HG03025 (cell line): ENCODE data around the gene ST3GAL5.
"Not testable (repeated sequence)": the region's sequence is repeated elsewhere in the genome, so short reads cannot be mapped to it uniquely, and the experiment has no call there.

ENCODE experiments used
- ATAC-seq: cut with Tn5 transposase; IDR thresholded peaks from one replicate; pipeline ENCODE4 v1.9.1; 2021; ENCODE audit warnings: mild to moderate bottlenecking, moderate library complexity; ENCODE audit not compliant: unreplicated experiment, low FRiP score

ST3GAL5 gene

DNA sequence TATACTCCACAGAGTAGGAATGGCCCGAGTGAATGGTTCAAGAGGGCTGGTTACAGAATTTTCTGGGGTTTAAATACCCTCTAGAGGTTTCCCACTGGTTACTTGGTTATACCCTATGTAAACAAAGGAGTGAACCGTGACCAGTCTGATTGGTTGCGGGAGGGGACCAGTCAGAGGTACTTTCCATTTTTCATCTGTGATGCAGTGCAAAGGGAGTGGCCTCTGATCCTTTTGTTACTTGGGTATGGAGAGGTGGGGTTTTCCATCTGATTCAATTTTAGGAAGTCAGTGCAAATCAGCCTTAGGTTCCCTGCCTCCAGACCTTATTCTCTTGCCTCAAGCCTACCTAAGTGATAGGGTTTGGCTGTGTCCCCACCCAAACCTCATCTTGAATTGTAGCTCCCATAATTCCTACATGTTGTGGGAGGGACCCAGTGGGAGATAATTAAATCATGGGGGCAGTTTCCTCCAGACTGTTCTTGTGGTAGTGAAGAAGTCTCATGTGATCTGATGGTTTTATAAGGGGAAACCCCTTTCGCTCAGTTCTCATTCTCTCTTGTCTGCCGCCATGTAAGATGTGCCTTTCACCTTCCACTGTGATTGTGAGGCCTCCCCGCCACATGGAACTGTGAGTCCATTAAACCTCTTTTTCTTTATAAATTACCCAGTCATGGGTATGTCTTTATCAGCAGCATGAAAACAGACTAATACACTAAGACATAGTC lies 5.9 kb upstream of the ST3GAL5 start:
- not testable (repeated sequence) for ATAC-seq

DNA sequence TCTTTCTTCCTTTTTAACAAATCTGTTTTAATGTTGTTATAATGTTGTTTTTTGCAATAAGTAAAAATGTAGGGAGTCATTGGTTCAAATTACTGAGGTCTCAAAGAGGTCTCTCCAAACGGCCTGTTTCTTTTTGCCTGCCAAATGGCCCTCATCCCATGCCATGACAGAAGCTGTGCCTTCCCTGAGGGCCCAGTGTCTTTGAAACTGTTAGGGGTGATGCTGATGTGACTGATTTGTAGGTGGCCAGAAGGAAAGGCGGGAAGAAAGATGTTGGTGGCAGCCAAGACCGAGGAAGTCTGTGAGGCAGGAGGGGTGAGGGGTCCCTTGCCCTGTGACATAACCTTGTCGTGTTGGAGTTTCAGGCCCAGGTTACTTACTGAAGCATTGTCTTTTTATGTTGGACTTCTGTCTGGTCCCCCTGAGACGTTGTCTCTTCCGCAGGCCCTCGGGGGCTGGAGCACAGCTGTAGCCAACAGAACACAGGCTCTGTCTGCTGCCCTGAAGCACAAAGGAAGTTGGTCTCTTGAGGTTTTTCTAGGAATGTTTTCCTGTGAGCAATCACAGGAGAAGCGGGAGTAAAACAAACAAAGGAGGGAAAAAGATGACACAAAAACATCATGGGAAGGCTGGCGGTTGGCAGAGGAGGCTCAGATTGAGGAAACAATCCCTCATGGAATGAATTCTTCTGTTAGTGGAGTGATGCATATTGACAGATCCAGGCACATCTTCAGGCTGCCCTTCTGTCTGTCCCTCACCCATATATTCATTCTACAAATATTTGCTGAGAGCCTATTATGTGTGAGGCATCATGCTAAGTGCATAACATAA lies 4.9 kb upstream of the ST3GAL5 start:
- ATAC-seq: no peak

DNA sequence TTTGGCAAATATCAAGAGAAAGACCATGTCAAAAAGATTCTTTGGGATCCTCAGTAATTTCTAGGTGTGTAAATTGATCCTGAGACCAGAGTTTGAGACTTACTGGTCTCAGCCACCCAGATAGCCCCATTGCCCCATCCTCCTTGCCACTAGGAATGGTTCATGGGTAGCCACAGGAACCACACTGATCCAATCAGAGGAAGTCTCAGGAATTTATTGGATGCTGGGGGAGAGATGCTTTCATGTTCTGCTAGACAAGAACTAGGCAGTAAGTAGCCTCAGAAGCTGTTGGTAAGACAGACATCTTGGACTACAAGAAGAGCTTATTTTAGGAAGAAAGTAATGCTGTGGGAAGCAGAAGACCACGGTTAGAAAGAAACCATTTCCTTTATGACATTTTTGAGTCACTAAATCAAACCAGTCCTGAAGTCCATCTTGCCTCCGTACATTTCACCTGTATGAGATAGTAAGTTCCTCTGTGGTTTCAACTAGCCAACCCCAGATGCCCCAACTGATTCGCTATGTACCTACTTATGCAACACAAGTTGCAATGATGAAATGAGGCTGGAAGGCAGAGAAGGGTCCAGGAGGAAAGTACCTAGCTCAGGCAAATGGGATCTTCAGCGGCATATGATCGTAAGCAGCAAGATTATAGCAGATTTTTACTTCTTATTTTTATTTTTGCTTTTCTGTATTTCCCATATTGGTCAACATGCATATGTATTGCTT lies 3.6 kb upstream of the ST3GAL5 start:
- ATAC-seq: no peak

DNA sequence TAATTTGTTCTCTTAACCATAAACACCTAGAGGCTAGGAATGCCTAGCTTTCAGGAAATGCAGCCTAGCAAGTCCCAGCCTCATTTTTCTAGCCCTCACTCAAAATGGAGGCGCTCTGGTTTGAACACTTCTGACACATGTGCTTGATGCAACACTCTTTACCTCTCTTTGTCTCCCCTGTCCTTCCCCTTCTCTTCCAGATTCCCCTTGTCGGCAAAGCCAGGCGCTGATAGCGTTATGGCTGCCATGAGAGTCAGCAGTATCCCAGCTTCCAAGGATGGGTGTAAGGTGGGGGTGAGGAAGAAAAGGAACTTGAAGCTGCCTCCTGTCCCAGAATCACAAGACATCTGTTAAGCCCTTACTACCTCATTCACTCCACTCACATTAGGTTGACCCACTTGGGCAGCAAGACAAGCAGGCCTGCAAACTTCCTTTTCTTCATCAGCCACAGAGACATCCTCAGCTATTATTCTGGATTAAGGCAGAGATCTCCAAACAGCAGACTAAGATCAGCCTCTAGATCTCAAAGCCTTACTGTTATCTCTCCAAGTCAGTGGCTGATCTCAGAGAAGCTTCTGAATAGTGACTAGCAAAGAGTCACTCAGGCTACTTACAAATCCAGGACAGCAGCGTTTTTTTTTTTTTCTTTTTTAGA lies 1.9 kb upstream of the ST3GAL5 start:
- no peak for ATAC-seq

DNA sequence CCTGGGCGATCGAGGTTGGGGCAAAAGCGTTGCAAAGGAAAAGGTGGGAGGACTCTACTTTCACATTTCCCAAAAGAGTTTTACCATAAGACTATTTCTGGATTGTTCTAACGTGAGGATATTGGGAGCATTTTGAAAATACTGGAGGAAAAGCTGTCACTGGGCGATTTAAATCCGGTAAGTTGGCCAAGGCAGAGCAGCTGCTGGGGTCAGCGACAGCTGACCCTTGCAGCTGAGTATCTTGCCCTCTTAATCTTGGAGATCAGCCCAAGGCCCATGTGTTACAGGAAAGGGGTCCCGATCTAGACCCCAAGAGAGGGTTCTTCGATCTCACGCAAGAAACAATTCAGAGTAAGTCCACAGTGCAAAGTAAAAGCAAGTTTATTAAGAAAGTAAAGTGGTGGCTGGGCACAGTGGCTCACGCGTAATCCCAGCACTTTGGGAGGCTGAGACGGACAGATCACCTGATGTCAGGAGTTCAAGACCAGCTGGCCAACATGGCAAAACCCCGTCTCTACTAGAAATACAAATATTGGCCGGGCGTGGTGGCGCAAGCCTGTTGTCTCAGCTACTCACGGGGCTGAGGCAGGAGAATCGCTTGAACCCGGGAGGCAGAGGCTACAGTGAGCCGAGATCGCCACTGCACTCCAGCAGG lies 964 bp upstream of the ST3GAL5 start:
- no peak for ATAC-seq

DNA sequence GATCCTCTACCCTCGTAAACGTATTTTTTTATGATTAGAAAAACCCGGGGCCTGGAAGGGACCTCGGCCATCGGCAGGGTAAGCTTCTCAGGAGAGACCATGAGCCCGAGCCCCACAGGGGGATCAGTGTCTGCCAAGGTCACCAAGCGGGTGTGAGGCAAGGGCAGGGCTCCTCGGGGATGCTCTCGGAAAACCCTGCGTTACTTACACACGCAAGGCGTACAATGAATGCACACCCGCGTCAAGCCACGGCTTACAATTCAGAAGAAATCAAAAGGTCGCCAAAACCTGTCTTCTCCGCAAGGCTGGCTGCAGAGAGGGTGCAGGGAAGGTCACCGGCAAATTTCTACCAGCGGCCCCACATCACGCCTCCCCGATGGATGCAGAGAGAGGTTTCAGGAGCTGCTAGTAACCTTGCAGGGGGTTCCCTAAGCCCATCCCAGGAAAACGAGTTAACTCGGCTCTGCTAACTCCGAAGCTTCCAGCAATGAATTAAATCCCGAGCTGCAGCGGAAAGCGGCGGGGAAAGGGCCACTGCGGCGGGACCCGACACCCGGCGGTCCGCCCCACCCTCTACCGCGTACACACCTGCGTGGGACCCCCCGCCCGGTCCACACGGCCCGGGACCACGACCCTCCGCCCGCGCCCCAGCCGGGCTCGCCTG lies 638 bp downstream of the ST3GAL5 start:
- no peak for ATAC-seq

DNA sequence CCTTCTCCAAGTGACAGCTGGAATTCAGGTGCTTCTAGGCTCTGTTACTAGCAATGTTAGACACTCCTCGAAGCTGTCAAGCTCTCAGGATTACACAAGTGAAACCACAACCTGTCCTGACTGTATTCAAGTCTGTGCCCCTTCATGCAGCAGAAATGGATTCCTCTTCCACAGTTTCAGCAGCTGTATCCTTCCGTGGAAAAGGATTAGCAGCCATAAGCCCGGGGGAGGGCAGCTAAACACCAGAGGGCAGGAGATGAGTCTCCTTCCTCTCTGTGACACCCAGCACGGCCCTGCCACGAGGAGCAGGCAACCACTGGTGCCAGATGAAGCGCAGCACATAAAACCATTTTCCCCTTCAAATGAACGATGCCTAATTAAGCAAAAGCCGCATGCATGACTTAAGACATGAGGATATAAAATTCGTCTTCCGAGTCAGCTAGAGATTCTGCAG lies 1.2 kb downstream of the ST3GAL5 start:
- ATAC-seq: no peak

DNA sequence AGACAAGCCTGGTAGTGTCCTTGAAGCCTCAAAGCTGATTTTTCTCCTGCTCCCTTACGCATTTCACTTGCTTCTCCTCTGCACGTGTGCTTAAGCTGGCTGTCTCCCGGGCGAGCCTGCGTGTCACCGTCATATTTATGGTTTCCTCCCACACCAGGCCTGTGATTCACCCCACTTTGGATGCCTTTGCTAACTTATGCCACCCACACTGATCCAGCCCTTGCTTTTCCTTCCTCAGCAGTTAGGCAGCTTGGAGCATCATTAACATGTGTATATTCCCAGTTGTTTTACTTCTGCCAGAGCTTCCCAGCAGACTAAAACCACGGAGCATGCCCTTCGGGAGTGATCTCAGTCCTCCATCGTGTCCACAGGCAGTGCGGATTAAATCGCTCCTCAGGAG lies 2.2 kb downstream of the ST3GAL5 start:
- no peak for ATAC-seq

DNA sequence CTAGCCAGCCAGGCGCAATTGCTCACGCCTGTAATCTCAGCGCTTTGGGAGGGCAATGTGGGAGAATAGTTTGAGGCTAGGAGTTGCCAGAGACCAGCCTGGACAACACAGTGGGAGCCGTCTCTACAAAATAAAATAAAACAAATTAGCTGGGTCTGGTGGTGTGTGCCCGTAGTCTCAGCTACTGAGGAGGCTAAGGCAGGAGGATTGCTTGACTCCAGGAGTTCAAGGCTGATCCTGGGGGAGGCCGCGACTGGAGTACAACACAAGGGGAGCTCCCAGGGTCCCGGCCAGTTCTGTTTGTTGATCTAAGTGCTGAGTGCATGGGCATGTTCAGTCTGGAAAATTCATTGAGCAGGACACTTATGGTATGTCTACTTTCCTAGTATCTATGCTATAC lies 2.6 kb downstream of the ST3GAL5 start:
- ATAC-seq: no peak

DNA sequence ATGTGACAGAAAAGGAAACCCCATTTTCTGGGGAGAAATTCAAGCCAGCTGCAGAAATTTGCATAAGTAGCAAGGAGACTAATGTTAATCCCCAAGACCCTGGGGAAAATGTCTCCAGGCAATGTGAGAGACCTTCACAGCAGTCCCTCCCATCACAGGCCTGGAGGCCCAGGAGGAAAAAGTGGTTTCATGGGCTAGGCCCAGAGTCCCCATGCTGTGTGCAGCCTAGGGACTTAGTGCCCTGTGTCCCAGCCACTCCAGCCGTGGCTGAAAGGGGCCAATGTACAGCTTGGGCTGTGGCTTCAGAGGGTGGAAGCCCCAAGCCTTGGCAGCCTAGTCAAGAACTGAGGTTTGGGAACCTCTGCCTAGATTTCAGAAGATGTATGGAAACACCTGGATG lies 7.0 kb downstream of the ST3GAL5 start:
- not testable (repeated sequence) for ATAC-seq

DNA sequence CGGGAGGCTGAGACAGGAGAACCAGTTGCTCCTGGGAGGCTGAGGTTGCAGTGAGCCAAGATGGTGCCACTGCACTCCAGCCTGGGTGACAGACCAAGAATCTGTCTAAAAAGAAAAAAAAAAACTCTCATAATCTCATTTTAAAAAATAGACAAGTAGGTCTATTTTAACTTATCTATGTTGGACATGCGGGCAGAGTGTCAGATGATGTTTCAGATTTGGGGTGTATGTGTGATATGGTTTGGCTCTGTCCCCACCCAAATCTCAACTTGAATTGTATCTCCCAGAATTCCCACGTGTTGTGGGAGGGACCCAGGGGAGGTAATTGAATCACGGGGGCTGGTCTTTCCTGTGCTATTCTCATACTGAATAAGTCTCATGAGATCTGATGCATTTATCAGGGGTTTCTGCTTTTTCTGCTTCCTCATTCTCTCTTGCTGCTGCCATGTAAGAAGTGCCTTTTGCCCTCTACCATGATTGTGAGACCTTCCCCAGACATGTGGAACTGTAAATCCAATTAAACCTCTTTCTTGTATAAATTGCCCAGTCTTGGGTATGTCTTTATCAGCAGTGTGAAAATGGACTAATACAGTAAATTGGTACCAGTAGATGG lies 8.0 kb downstream of the ST3GAL5 start:
- not testable (repeated sequence) for ATAC-seq

DNA sequence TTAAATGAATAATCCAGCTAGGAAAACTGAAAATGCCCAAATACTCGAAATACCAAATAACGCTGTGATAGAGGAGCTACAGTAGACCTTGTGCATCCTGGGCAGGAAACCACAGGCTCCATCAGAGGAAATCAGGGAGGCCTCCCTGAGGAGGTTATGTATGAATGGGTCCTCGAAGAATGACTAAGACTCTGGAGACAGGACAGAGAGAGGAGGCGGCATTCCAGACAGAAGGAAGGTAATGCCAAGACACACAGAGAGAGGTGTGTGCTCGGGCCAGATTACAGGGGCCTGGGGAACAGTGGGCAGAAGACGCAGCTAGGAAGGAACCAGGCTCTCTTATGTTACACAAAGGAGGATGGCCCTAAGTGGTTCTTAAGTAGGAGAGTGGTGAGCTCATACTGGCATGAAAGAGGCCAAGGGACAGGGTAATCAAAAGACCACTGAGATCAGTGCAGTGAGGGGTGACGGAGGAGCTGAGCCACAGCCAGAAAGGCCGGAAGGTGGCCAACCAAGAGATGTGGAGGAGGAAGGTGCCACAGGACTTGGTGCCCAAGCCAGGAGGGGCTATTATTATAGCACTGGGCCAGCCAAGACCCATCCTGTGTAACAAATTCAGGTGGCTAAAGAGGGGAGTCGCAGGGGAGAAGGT lies 9.9 kb downstream of the ST3GAL5 start:
- no peak for ATAC-seq

DNA sequence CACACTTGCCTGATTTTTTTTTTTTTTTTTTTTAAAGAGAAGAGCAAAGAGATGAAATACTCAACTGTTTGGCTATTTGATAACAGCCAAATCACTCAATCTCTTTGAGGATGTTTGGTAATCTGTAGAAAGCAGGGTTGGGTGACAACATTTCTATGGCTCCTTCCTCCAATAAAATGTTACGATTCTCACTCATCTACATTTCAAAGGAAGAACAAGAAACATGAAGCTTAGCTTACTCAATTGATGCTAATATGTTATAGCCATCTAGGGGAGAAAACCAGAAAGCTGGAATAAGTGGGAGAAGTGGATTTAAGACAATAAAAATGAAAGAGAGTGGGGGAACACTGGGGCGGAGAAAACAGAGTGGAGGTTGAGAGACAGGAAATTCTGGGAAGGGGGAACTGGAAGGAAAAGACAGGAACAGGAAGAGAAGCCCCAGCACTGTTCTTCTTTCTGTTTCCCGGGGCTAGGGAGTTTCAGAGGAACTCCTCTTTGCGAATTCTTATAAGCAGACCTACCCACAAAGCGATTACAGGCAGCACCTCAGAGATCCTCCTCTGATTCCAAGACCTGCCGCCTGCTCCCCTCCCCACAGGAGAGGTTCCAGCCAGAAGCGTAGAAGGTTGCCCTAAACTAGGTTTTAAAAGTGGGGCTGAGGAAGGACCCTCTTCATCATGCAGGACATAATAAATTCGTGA lies 13.3 kb downstream of the ST3GAL5 start:
- ATAC-seq: no peak

DNA sequence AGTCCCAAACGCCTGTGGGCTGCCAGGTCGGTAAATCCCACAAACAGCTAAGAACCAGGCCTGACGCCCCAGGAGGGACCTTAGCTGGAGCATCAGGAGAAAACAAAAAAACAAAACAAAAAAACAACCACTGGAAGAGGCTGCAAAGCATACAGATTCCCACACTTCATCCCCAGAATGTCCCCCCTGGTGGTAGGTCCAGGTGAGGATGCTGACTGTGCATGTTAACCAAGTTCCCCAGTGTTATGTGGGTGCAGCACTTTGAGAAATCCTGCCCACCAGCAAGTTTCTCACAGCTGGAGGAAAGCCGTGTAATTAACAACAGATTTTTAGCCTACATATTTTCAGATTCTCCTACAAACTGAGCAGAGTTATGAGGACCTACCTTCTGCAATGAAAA lies 15.1 kb downstream of the ST3GAL5 start:
- no peak for ATAC-seq

DNA sequence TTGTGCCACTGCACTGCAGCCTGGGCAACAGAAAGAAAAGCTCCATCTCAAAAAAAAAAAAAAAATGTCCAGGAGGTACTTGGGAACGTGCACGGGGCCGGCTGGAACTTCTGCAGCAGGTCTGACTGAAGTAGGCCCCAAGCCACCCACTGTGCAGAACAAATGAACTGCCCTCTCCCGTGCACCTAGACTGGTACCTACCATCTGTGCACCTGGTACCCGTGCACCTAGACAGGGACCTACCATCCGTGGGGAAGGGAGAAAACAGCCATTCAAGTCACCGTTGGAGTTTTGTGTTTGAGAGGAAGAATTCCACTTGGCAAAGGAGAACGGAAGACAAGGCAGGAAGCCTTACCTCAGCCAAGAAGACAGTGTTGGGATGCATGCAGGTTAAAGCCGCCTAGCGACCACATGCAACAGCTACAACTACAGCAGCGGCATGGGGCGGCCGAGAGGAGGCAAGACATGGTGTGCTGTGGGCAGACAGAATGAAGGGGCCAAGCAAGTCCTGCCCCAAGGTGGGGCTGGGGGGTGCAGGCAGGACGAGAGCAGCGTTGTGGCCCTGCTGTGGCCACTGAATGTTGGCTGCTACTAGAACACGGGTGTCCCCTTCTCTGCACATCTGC lies 16.1 kb downstream of the ST3GAL5 start:
- ATAC-seq: no peak

DNA sequence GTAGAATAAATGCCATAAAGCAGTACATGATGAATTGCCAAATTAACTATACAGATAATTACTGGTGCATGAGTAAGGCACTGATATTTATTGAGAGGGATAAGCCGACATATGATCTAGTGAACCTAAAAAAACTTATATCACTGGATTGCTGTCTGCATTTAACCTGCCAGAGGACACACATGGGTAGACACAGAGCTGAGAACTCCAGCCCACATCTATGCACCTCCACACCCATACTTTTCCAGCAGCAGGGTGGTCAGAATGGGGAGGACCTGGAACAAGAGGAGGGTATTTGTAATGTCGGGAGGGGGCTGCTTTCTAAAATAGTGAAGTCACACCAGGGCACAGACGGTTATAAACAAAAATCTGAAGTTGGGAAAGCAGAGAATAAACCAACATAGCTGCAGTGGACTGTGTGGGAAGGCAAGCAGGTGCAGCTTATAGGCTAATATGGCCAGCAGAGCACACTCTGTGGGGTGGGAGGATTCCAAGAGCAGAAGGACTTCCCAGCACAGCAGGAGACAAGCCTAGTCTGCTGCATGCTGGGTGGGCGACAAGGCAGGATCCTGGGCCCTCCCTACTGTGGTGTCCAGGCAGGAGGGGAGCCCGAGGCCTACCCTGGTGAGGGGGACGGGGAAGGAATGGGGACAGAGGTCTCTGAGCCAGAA lies 17.2 kb downstream of the ST3GAL5 start:
- ATAC-seq: no peak

DNA sequence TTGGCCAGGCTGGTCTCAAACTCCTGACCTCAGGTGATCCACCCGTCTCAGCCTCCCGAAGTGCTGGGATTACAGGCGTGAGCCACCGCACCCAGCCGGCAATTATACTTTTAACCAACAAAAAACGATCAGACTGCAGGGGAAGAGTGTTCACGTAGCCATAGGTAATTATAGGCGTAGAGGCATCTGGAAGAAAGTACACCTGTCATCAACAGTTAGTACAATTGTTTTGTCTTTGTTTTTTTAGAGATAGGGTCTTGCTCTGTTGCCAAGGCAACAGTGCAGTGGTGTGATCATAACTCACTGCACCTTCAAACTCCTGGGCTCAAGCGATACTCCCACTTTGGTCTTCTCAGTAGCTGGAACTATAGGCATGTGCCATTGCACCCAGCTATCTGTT lies 20.0 kb downstream of the ST3GAL5 start:
- ATAC-seq: no peak
